GM18502 (cell line): ENCODE results near the gene OCLN.
"Not testable (repeated sequence)": the region's sequence is repeated elsewhere in the genome, so short reads cannot be mapped to it uniquely, and the experiment has no call there.

Experiments
- ATAC-seq: cut with Tn5 transposase; IDR thresholded peaks from one replicate; pipeline ENCODE4 v1.9.1; 2021; ENCODE audit warnings: mild to moderate bottlenecking; ENCODE audit not compliant: unreplicated experiment, poor library complexity

Gene OCLN, protein sequence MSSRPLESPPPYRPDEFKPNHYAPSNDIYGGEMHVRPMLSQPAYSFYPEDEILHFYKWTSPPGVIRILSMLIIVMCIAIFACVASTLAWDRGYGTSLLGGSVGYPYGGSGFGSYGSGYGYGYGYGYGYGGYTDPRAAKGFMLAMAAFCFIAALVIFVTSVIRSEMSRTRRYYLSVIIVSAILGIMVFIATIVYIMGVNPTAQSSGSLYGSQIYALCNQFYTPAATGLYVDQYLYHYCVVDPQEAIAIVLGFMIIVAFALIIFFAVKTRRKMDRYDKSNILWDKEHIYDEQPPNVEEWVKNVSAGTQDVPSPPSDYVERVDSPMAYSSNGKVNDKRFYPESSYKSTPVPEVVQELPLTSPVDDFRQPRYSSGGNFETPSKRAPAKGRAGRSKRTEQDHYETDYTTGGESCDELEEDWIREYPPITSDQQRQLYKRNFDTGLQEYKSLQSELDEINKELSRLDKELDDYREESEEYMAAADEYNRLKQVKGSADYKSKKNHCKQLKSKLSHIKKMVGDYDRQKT

GRCh38 chr5:69492391-69492922 lies at the start of gene OCLN:
OCLN (plus strand) TSS chr5:69492790; CDS start chr5:69504245, 11,455 bp downstream.
- ATAC-seq: peak; percentile 70

GRCh38 chr5:69444127-69444754 lies 48.3 kb upstream of the OCLN start:
- no peak for ATAC-seq

DNA sequence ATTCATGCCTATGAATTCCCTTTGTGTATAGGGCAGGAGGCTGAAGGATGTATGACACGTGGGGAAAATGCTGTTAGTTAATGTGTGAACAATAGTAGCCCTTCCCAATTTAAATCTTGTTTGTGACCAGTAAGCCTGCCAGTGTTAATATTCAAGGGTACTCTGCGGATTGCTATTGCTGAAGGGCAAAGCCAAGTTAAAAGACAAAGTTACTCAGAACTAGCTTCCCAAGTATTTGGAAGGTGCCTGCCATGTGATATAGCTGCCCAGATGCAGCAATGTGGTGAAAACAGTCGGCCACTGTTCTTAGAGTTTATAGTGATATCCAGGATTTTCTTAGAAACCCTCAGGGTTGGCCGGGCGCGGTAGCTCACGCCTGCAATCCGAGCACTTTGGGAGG lies 43.1 kb upstream of the OCLN start:
- ATAC-seq: no peak

DNA sequence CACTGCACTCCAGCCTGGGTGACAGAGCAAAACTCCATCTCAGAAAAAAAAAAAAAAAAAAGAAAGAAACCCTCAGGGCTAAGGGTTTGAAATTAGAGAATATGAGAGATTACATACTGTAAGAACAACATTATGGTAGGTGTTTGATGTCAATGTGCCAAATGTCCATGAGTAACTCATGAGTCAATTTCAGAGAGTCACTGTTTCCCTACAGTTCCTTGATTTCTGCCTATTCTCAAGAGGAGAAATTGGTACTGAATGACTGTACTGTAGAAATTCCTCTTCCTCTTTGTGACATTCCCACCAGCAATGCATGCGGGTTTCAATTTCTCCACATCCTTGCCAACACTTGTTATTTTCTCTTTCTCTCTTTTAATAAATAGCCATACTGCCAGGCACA lies 42.5 kb upstream of the OCLN start:
- ATAC-seq: no peak

- ATAC-seq: not testable (repeated sequence)
Measured at GRCh38 chr5:69450527-69450926, 42.1 kb upstream of the OCLN start.

GRCh38 chr5:69451941-69452647 lies 40.5 kb upstream of the OCLN start:
- ATAC-seq: no peak

GRCh38 chr5:69453487-69453886 lies 39.1 kb upstream of the OCLN start:
- ATAC-seq: not testable (repeated sequence)

- ATAC-seq: no peak
Measured at GRCh38 chr5:69454460-69455249, 37.9 kb upstream of the OCLN start.

DNA sequence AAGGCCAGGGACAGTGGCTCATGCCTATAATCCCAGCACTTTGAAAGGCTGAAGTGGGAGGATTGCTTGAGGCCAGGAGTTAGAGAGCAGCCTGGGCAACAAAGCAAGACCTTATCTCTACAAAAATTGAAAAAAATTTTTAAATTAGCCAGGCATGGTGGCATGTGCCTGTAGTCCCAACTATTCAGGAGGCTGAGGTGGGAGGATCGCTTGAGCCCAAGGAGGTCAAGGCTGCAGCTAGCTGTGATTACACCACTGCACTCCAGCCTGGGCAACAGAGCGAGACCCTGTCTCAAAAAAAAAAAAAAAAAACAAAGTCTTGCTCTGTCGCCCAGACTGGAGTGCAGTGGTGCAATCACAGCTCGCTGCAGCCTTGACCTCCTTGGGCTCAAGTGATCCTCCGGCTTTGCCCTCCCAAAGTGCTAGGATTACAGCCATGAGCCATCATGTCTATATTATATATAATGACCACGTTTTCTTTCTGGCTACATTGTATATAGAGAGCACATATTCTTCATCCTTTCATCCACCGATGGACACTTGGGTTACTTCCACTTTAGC lies 37.1 kb upstream of the OCLN start:
- ATAC-seq: not testable (repeated sequence)

- no peak for ATAC-seq
Measured at GRCh38 chr5:69462170-69462569, 30.4 kb upstream of the OCLN start.

DNA sequence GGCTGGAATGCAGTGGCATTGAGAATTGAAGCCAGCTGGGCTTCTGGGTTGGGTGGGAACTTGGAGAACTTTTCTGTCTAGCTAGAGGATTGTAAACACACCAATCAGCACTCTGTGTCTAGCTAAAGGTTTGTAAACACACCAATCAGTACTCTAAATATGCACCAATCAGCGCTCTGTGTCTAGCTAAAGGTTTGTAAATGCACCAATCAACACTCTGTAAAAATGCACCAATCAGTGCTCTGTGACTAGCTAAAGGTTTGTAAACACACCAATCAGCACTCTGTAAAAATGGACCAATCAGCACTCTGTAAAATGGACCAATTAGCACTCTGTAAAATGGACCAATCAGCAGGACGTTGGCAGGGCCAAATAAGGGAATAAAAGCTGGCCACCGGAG lies 26.2 kb upstream of the OCLN start:
- ATAC-seq: not testable (repeated sequence)

DNA sequence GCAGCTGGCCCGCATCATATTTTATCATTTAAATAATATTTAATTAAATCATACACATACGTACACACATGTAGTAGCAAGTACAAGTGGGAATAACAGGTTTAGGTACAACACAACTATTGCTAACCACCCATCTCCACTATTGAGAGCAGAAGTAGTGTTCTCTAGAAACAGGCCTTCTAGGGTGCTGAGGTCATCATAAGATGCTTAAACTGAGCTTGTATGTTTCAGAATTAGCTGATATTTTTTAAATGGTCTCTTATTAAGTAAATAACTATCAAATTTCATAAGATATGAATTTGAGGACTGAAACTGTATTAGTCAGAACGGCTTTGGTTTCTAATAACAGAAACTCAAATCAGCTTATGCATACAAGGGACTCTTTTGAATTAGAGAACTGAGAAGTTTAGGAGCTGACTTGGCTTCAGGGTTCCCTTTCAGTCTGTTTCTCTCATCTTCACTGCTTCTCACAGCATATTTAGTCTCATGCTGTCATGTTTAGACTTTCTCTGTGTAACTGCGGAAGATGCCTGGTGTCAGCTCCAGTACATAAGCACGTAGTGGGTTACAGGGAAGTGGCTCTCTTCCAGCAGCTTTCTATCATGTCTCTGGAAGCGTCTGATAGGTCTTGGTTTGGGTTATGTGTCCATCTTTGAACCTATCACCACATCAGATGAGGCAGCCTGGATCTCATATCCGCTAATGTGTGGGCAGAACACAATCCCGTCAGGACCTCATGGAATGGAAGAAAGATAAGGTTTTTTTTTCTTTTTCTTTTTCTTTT lies 25.0 kb upstream of the OCLN start:
- ATAC-seq: peak; percentile 95

GRCh38 chr5:69468631-69469030 lies 24.0 kb upstream of the OCLN start:
- no peak for ATAC-seq

- not testable (repeated sequence) for ATAC-seq
Measured at GRCh38 chr5:69471516-69471915, 21.1 kb upstream of the OCLN start.

DNA sequence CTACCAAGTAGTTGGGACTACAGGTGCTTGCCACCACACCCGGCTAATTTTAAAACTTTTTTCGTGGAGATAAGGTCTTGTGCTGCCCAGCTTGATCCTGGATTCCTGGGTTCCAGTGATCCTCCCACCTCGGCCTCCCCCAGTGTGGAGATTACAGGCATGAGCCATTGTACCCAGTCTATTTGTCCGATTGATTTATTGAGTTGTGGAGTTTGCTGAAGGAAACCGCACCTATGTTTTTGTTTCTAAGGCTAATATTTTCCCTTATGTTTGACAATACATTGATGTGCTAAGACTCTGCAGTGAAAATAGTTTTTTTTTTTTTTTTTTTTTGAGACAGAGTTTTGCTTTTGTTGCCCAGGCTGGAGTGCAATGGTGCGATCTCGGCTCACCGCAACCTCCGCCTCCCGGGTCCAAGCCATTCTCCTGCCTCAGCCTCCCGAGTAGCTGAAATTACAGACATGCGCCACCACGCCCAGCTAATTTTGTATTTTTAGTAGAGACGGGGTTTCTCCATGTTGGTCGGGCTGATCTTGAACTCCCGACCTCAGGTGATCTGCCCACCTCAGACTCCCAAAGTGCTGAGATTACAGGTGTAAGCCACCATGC lies 20.0 kb upstream of the OCLN start:
- ATAC-seq: not testable (repeated sequence)

DNA sequence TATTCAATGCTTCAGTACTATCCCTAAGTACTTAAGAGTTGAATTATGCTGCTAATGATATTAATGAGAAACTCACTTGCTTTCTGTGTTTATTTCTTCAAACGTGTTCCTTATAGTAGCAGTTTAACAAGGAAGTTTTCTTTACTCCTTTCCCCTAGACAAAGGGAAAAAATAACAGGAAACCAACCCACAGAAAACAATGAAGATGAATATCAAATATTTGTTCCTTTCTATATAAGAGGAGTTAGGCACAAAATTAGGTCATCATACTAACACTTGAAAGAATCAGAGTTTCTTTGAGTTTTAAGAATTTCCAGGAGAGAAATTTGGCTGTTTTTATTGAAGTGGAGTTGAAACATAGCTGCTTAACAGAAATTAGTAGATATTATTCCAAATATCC lies 15.4 kb upstream of the OCLN start:
- no peak for ATAC-seq

DNA sequence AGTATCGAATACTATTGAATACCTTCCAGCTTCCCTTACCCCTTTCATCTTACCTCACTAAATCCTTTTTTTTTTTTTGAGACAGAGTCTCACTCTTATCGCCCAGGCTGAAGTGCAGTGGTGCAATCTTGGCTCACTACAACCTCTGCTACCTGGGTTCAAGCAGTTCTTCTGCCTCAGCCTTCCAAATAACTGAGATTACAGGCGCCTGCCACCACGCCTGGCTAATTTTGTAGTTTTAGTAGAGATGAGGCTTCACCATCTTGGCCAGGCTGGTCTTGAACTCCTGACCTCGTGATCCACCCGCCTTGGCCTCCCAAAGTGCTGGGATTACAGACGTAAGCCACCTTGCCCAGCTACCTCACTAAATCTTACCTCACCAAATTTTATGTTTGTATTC lies 14.3 kb upstream of the OCLN start:
- ATAC-seq: not testable (repeated sequence)

DNA sequence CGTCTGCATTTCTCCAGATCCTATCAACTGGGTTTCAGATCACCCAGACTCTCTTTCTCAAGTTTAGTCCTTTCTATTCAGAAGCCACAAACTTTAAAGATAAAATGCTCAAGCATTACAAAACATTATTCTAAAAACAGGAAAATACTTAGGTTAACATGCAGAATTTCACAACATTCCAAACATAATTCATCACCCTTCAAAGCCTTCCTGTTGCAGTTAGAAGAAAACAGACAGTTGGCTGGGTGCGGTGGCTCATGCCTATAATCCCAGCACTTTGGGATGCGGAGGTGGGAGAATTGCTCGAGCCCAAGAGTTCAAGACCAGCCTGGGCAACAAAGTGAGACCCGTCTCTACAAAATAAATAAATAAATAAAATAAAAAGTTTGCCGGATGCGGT lies 7.7 kb upstream of the OCLN start:
- ATAC-seq: no peak
